ENCODE data around the gene GRIK1. TPM values are rescaled to one million over a fixed set of nuclear protein-coding genes. Genes with fewer than 3 reads are reported as not detected.

Gene GRIK1
- total RNA-seq, 1 donor from 2014 or later = not detected

DNA sequence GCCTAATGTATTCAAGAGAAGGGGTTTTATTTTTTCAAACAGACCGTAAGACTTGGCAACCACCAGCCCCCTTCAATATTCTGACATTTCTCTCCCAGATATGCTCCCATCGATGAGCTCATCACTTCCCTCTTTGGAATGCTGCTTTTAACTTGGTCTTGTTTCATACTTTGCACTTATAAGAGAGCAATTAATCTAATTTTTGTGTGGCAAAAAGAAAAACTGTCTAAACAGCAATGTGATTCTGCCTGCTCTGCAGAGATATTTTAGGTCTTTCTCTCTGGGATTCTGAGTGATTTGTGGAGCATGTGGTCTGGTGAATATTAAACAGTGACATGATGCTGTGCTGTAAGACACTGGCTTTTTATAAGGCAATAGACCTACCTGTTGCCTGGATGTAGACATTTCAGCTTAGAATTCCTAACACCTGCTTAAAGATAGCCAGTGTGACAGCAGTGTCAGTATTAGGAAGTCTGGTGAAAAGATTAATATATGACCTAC, 356.3 kb downstream of the GRIK1 start:
- ATAC-seq = no peak

DNA sequence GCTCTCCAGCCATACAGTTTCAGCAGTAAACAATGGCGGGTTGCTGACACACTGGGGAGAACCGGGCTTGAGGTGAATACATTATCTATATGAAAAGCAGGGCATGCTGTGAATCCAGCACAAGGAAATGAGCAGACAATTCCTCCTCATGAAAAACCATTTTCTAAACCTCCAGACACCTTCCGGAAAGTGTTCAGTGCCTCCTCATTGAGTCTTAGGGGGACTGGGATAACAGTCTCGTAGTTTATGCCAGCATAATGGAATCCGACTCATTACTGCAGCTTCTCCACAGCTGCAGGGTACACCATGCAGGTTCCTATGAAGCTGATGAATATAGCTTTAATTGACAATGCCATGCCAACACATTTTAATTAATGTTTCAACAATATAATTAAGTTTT, 356.9 kb downstream of the GRIK1 start:
- ATAC-seq = no peak

DNA sequence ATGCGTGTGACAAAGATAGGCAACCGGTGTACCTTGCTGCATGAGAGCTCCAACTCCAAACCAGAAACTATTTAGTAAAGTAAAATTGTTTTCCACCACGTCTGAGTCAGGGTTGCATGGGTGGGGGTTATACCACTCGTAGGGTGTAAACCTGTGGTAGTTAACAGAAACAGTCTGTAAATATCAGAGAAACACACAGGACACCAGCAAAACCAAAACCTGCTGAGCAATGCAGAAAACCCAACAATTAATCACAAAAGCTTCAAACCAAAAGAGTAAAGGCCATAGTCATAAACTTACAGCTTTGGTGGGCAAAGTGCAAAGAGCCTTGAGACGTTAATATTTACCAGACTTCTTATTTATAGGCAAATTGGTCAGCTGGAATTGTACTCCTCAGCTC, 358.4 kb downstream of the GRIK1 start:
- ATAC-seq = no peak

DNA sequence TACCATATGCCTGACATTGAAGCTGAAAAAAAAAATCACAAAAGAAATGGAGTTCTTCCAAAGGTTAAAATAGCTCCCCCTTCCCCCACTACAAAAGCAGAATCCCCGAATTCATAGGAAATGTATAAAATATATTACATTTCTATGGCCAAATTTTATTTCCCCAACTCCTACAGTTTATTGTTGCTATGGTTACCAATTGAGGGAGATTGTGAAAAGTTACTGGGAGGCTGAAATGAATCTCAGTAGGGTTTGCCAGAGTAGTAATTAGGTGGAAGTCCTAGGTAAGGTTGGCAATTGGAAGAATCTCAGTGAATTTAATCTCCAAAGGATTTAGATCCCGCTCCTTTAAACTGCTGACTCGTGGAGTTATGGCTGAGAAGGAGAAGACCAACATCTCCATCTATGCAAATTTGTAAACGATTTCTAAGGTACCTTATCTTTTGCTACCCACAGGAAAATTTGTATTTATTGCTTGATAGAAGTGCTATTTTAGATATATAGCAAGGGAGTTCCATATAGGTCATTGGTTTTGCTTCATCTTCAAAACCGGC, 359.0 kb downstream of the GRIK1 start:
- ATAC-seq = no peak

DNA sequence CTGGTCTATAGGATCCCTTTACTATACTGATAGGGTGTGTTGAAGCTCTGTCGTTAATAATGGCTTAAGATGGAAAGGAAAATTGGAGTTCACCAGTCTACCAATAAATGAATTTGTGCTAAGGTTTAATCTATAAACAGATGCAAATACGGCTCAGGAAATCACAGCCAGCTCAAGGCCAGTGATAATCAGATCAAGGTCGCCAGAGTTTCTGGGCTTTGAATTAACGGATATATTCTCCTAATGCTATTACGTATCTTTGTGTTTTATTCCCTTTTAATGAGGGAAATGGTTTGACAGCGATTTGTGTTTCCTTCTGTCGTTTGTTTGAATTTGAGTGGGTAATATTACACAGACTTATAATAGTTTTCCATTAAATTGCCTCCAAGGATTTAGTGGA, 361.5 kb downstream of the GRIK1 start:
- no peak for ATAC-seq

DNA sequence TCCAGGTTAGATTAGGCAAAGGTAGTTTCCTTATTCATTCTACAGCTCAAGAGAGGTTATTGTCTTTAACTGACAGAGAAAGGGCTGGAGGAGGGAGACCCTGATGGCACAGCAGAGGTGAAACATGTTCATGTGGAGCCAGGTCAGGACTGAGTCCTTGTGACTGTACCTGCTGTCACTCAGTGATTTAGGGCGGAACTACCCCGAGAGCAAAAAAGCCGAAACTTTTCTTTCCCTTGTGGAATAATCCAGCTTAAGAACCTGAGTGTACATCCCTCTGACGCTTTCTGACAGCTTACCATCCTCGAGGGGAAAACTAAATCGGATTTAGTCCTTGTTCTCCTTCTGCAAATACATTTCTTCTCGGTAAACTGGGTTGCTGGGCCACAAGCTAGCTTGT, 367.8 kb downstream of the GRIK1 start:
- no peak for ATAC-seq

DNA sequence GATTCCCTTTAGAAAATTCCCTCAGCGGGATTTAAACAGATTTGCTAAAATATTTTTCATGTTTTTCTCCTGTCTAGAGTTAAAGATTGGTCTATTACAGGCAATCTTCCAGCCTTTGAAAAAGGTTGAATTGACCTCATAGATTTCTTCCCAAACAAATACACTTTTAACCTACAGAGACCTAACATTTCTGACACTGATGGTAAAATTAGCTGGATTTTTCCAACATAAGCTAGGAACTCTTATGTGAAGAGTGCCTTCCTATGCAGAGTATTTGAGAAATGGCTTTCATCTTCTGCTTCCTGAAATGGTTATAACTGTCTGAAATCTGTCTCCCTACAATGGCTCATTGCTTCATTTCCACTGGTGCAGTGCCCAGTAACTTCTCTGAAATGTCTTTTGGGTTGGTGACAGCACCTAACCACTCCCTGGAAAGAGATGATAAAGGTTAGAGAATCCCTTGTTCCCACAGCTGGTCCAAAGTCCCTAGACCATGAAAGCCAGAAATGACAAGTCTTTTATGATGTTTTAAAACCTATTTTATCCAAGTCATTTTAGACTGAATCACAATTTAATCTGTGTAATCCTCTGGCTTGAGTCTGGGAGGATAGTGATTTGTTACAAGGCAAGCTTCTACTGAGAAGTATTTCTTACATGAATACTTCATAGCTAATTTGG, 371.6 kb downstream of the GRIK1 start:
- ATAC-seq = peak; percentile 76

DNA sequence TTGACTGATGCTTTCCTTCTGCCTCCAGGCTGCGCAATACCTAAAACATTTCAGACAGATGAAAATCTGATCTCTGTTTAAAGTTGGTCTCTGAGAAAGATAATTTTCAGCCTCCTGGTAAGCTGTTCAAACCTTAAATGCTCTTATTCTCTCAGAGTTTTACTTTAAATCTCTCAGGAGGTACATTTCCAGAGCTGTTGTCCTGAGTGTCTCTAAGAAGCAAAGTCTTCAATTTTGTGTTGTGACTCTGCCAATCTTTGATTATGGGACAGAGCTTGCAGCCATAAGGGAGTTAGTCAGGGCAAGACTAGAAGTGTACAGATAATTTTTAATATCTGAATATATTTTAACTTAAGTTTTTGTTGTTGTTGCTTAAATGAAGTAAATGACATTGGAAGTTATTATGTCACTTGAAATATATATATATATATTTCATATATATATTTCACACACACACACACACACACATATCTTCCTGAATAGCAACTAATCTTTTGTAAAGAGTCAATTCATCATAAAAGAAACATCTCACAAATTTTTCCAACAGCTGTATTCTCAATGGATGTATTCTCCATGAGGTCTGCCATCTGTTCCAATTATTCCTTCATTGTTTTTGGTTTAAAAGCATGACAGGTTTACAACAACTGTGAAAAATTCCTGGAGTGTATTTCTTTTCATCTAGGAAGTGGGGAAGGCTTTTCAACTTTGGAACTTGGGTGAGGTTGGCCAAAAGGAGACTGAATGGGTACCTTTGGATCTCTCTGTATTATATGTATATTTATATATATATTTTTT, 381.7 kb downstream of the GRIK1 start:
- no peak for ATAC-seq

DNA sequence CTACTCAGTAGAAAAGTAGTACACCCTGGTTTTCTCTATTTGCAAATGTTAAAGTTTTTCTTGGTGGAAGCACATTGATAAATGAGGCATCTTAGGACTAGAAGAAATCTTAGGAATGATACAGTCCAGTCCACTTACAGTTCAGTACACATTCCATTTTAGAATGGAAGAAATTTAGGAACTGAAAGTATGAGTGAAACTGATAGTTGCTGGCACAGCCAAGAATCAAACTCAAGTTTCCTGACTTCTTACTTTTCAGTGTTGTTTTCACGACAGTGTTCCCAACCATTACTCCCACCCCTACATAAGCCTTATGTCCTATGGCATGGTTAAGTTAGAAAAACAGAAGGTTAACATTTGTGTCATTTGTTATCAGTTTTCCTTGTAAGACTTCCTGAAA, 382.6 kb downstream of the GRIK1 start:
- ATAC-seq = no peak

DNA sequence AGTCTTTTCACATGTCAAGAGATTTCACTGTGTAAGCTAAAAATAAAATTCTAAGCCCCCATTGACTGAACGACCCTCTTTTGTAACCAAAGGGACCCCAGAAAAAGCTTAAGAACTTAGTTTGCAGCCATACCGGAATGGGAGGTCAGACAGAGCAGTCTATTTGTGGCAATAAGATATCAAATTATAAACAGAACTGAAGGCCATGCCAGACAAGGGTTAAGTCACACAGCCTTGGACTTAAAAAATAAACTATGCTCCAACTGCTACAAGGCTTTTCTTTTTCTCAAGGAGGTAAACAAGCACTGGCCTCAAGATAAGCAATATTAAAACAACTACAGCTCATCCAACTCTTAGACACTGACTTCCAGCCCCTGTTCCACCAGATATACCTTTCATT, 384.2 kb downstream of the GRIK1 start:
- ATAC-seq = no peak

DNA sequence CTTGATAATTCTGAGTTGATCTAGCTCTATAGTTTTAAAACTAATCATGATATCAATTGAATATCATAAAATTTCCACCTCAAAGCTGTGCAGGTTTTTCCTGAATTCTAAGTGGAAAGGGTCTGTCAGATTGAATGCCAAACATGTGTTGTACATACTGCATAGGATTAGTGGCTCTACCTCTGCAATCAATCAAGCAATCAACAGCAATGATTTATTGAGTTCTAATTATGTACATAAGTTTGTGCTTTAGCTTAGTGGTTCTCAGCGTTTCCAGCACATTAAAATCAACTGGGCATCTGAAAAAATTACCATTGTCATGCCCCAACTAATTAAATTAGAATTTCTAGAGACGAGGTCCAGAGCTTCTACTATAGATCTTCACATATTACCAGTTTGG, 389.6 kb downstream of the GRIK1 start:
- no peak for ATAC-seq

DNA sequence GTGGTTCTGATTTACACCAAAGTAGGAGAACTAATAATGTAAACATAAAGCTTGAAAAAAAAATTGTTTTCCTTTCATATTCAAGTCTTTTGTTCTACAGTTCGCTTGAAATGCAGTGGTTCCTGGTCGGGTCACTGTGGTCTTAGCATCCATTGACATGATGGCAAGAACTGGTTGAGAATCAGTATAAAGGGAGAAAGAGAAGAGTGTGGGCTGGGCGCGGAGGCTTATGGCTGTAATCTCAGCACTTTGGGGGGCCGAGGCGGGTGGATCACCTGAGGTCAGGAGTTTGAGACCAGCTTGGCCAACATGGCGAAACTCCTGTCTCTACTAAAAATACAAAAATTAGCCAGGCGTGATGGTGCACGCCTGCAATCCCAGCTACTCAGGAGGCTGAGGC, 390.2 kb downstream of the GRIK1 start:
- ATAC-seq = no peak

DNA sequence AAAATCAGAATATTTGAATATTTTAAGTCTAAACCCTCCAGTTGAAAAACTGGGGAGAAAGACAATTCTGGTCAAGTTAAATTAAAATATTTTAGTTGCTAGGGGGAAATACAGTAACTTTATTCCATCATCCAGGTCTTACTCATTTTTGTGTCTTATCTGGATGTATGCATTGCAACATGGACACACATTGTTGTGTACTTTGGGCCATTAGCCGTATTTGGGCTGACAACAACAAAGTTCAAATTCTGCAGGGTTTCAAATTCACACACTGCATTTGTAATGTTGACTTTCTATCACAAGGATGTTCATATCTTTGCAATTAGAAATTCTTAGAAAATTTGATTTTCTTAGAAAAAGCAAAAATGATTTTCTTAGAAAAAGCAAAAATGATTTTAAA, 391.8 kb downstream of the GRIK1 start:
- no peak for ATAC-seq

DNA sequence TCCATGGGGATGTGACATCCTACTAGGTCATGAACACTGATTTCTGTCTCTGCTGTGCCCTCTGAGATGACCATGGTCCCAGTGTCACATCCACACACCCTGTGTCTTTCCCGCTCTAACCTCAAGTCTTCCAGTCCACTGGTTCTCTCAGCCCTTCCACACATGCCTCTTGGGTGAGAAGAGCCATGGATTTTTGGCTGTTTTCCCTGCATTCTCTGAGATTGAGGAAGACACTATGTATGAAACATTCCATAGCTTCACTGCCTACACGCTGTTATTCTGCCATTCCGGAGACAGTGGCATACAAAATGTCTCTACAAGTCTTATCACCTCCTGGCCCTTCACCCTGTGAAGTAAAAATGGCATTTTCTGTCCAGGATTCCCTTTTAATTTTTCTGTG, 393.7 kb downstream of the GRIK1 start:
- ATAC-seq = no peak

DNA sequence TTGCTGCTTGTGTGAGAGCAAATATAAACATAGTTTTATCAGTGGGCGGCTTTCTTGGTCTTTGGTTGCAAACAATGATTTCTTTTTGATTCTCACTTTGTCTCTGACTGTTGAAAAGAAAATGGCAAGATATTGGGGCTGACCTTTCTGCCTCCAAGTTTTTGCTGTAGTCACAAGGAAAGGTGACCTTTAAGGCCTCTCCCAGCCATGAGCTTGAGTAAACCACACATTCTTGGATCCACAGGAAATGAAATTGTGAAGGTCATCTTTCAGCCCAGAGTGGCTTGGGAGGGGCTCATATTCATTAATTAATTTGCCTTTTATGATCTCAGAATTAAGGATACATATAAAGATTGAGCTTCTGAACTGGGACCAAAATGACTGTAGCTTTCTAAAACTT, 399.5 kb downstream of the GRIK1 start:
- ATAC-seq = no peak

DNA sequence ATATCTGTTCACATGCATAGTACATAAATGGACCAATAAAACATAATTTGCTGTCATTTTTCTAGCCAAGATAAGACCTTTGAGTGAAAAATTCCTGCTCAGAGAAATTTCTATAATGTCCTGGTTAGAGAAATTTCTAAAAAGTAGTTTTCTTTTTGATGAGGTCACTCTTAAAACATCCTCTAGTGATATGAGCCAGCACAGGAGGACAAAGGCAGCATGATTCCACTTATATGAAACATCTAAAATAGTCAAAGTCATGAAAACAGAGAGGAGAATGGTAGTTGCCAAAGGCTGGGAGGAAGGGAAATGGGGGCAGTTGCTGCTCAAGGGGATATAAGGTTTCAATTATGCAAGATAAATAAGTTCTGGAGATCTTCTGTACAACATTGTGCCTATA, 401.7 kb downstream of the GRIK1 start:
- no peak for ATAC-seq

DNA sequence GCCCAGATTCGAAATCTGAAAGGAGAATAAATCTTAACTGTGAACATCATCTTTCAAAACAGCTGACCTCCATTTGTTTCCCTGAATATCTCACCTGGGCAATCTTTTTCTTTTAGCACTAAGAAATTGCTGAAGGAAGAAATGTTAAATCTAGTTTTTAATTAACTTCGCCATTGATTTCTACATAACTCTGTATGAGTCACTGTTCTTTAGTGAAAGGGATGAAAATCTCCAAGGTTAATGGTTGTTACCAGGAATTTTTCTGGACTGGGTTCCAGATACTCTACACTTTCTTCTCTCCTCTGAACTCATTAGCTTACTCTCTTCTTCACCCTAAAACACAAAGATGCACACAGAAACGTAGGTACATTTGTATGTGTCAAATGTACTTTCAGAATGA, 405.3 kb downstream of the GRIK1 start:
- no peak for ATAC-seq

DNA sequence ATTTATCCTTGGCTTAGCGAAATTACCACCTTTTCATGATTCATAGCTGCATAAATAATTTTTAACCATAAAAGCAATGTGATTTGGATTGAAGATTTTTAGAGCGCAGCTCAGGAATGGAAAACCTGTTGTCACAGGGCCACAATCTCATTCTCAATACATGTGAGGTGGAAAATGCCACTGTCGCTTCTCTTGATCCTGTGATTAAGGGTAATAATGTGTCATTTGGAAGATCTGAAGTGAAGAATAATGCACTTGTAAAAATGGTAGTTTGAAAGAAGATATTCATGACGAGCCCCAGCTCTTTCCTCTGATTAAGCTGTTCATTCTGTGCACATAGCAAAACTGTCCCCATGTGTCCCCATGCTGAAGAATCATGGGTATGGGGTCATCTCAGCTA, 410.7 kb downstream of the GRIK1 start:
- ATAC-seq = no peak

DNA sequence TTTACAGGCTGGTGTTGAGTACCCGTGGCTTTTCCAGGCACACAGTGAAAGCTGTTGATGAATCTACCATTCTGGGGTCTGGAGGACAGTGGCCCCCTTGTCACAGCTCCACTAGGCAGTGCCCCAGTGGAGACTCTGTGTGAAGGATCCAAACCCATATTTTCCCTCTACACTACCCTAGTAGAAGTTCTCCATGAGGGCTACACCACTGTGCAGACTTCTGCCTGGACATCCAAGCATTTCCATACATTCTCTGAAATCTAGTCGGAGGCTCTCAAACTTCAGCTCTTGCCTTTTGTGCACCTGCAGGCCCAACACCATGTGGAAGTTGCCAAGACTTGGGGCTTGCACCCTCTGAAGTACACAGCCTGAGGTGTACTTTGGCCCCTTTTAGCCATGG, 413.3 kb downstream of the GRIK1 start:
- ATAC-seq = no peak

DNA sequence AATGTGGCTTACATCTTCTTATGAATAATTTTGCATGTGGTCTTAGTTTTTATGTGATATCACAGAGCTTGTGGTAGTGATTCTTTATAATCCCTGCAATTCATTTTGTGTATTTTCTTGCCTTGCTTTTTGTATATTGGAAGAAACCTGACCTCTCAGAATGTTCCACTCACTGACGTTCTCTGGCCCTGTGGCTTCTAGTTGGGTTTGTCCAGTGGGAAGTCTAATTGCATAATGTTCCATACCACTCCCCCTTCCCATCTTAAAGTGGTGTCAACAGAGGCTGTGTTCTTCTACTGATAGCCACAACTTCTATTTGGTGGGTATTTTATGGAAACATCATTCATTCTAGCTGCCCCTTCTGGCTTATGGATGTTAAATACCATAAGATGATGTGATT, 415.7 kb downstream of the GRIK1 start:
- ATAC-seq = no peak

DNA sequence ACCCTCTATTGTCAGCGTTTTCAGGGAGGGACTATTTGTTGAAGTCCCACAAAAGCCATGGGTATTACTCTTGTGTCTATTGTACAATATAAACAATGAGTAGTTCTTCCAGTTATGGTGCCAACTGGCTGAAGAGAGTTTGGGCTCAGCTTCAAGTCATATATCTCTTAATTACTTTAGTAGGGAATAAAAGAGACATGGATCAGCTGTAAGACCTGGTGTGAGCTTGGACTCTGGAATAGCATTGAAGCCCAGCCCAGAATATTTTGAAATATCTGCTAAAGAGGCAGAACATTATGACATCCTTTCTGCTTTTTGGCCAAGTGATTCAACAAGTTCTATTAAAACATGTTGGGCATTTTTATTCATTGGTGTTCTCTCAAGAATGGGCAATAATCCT, 416.1 kb downstream of the GRIK1 start:
- ATAC-seq = peak; percentile 90

DNA sequence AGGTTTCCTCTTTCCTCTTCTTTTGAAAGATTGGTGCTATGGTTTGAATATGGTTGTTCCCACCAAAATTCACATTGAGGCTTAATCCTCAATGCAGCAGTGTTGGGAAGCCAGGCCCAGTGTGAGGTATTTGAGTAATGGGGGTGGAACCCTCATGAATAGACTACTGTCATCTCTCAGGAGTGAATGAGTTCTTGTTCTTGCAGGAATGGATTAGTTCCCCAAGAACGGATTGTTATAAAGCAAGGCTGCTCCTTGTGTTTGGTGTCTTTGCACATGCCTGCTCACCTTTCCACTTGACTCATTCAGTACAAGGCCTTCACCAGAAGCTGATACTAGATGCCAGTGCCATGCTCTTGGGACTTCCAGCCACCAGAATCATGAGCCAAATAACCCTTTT, 417.9 kb downstream of the GRIK1 start:
- ATAC-seq = peak; percentile 85

DNA sequence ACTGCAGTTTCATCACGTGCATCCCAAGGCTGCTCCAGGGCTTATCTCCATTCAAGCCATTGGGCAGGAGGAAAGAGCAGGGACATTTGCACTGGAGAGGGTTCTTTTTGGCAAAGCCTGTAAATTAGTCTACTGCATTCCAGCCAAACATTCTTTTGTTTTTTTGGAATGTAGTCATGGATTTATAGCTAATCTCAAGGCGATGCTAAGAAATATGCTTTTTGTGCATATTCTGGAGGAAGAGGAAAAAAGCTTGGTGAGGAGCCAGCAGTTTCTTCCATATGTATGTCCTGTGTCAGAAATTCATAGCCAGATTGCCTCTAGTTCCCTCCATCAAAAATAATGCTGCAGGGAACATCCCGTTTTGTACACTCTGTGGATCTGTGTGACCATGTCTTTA, 419.6 kb downstream of the GRIK1 start:
- ATAC-seq = no peak

DNA sequence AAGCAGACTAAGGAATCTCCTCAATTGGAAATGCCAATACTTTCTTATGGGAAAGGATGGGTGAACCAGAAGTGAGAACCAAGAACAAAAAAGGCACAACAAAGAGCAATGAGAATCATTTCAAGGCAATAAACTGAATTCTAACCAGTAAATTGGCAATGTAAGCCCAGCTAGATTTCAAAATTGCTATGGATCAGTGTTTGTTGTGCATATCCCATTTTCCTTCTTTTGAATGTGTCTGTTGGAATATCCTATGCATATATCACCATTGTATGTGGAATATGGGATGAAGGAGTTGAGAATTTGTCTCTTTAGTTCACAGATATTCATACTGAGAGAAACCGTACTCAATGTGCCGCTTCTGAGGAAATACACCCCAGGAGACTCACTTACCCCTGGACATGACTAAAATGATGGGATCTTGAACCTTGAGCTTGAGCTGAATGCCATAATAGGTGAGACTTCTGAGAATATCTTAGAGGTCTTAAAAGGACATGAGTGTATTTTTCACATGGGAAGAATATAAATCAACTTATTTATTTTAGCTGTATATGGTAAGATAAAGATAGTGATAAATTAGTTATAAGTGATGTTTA, 425.0 kb downstream of the GRIK1 start:
- no peak for ATAC-seq
